Activated T-cell treated with anti-CD3 and anti-CD28 coated beads, Interleukin-2, amount 50 U/mL, for 72 hours (primary cell): Measurements from ENCODE around the gene SHISA3. TPM values are rescaled to one million over a fixed set of nuclear protein-coding genes. Genes with fewer than 3 reads are reported as not detected.

ENCODE experiments used
- ATAC-seq, 2 donors: fragments of 150-1000 bp; cut with Tn5 transposase; replicated peaks in 1 of 2; 2 replicates each; pipeline ENCODE4 v1.10.0; 2021; ENCODE audit warnings: moderate library complexity in 2 of 2, mild to moderate bottlenecking in 1 of 2
- DNase-seq, 2 donors: peaks; one replicate each; pipeline ENCODE4 v3.0.0; 2021 to 2022; ENCODE audit warnings: mixed read lengths in 1 of 2
- H3K27ac Mint-ChIP-seq: one replicate; pipeline ENCODE4 v1.8.0; 2022; ENCODE audit warnings: mild to moderate bottlenecking, moderate library complexity, mixed read lengths
- H3K27me3 Mint-ChIP-seq: one replicate; pipeline ENCODE4 v1.8.0; 2022; ENCODE audit warnings: low read depth, mixed read lengths
- H3K36me3 Mint-ChIP-seq, 2 donors: one replicate each; pipeline ENCODE4 v1.8.0; 2022; ENCODE audit warnings: mixed read lengths in 2 of 2, mild to moderate bottlenecking in 1 of 2; ENCODE audit not compliant: insufficient read depth in 2 of 2
- H3K4me1 Mint-ChIP-seq: one replicate; pipeline ENCODE4 v1.8.0; 2022; ENCODE audit warnings: low read depth, mixed read lengths
- H3K4me3 Mint-ChIP-seq, 2 donors: one replicate each; pipeline ENCODE4 v1.8.0; 2022; ENCODE audit warnings: mild to moderate bottlenecking in 2 of 2, mixed read lengths in 2 of 2, moderate library complexity in 2 of 2
- H3K9me3 Mint-ChIP-seq, 2 donors: one replicate each; pipeline ENCODE4 v1.8.0; 2022; ENCODE audit warnings: mixed read lengths in 2 of 2
- total RNA-seq, 2 donors: library from RNA; stranded (reverse); gene quantifications; one replicate each; pipeline ENCODE4 v1.2.3, GENCODE V29; 2022

SHISA3 gene
- total RNA-seq, 2 donors from 2014 or later: 0.23 to 0.41 TPM

DNA sequence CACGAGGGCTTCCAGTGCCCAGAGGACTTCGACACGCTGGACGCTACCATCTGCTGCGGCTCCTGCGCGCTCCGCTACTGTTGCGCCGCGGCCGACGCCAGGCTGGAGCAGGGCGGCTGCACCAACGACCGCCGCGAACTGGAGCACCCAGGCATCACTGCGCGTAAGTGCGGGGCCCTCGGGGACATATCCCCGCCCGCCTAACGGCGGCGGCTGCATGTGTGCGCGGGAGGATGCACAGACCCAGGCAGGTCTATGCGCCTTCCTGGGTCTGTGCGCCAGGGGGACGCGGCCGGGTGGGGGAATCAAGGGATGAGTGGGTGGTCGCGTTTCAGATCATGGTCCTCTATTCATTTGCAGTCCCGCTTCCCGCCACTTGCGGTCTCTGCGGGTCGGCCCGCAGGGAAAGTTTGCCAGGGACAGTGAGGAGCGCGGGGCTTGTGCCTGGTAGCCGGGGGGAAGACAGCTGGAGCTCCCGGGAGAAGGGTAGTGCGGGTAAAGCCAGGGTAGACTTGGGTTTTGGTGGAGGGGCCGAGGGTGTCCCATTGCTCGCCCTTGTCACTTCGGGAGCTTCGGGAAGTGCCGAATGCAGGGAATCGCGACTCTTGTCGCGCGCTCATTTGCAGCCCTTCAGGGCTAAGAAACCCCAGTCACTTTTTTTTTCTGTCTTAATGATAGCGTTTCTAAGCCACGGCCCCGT lies 1.0 kb downstream of the SHISA3 start:
- DNase-seq (peak; percentile 29 to 44), ATAC-seq (peak; percentile 64 to 65)
- Mint-ChIP-seq H3K27ac (no peak overlapping the region), H3K9me3 (no peaks in the 10 kb centered on the region), H3K4me1 (peaks cover 25% of the 10 kb centered on the region), H3K27me3 (peaks cover 65% of the 10 kb centered on the region), H3K4me3 (peak overlapping the region; percentile 81 to 84), H3K36me3 (no peaks in the 10 kb centered on the region)

DNA sequence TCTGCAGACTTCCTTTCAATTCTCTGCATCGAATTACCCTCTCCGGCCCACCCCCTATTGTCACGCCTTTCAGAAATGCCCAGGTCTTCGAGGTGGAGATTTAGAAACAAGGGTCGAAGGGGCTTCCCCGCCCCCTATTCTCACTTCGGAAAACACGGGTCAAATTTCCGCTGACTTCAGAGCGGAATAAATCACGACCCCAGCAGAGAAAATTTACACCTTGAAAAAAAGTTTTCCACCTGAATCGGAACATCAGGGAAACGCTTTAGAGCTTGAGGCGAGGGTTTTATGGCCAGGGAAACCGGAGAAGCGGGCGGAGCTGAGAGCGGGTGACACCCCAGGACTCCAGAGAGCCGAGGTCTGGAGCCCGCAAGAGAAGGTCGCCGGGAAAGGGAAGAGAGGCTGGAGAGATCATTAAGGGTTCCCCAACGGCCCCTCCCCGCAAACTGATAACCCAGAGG lies 1.6 kb downstream of the SHISA3 start:
- Mint-ChIP-seq H3K4me1 (peaks cover 25% of the 10 kb centered on the region), H3K9me3 (no peaks in the 10 kb centered on the region), H3K27me3 (peaks cover 71% of the 10 kb centered on the region), H3K36me3 (no peaks in the 10 kb centered on the region), H3K4me3 (peak overlapping the region; percentile 81 to 84), H3K27ac (no peak overlapping the region)
- no peak for ATAC-seq
- DNase-seq: no peak

DNA sequence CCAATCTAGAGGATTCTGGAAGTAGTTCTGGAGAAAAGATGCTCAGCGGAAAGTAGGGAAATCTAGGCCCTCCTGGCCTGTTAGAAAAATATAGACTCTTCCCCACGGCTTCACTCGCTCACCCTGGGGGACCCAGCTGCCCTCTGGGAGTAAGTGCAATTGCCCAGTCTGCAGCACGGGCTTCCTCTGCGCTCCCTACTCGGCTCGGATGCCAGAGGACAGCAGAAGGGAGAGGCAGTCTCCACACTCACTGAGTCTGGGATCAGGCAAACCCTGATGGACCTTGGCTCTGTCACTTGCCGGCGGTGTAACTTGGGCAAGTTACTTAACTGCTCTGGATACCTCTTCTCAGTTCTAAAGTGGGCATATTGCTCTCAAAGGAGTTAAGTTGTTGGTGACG lies 2.1 kb downstream of the SHISA3 start:
- Mint-ChIP-seq H3K27me3 (peaks cover 75% of the 10 kb centered on the region), H3K4me1 (peaks cover 25% of the 10 kb centered on the region), H3K9me3 (no peaks in the 10 kb centered on the region), H3K4me3 (peak overlapping the region in 1 of 2 donors; percentile 84), H3K27ac (no peak overlapping the region), H3K36me3 (no peaks in the 10 kb centered on the region)
- DNase-seq (no peak), ATAC-seq (no peak)

DNA sequence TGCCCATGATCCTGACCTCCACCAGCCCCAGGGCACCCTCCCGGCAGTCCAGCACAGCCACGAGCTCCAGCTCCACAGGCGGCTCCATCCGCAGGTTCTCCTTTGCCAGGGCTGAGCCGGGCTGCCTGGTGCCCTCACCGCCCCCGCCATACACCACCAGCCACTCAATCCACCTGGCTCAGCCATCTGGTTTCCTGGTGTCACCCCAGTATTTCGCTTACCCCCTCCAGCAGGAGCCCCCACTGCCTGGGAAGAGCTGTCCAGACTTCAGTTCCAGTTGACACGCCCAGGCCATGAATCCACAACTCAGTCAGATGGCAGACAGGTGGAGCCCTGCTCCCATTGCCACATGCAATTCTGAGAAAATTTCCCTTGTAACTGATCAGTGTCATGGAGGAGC lies 3.9 kb downstream of the SHISA3 start:
- ATAC-seq (no peak), DNase-seq (no peak)
- Mint-ChIP-seq H3K4me3 (no peak overlapping the region), H3K4me1 (peaks cover 25% of the 10 kb centered on the region), H3K27me3 (peaks cover 66% of the 10 kb centered on the region), H3K36me3 (no peaks in the 10 kb centered on the region), H3K27ac (no peak overlapping the region), H3K9me3 (no peaks in the 10 kb centered on the region)

DNA sequence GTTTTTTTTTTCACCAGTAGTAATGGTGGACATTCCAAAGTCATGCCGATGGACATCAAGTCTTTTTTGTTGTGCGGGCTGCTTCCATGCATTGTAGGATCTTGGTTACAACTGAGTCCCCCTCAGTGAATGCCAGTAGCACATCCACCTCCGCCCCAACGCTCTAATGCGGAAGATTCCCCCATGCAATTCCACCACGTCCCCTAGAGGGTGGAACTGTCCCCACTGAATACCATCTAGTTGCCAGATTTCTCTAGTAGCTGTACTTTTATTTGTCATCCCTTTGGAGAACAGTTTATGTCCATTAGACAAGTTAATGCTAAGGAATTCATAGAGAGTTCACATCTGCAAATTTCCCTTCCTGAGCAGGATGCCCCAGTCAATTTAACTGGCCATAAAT lies 6.7 kb downstream of the SHISA3 start:
- ATAC-seq (no peak), DNase-seq (no peak)
- H3K36me3 Mint-ChIP-seq: no peaks in the 10 kb centered on the region
- H3K4me1 Mint-ChIP-seq: peaks cover 4% of the 10 kb centered on the region
- no peak overlapping the region for H3K27ac Mint-ChIP-seq
- H3K4me3 Mint-ChIP-seq: no peak overlapping the region
- H3K27me3 Mint-ChIP-seq: peaks cover 46% of the 10 kb centered on the region
- no peaks in the 10 kb centered on the region for H3K9me3 Mint-ChIP-seq

DNA sequence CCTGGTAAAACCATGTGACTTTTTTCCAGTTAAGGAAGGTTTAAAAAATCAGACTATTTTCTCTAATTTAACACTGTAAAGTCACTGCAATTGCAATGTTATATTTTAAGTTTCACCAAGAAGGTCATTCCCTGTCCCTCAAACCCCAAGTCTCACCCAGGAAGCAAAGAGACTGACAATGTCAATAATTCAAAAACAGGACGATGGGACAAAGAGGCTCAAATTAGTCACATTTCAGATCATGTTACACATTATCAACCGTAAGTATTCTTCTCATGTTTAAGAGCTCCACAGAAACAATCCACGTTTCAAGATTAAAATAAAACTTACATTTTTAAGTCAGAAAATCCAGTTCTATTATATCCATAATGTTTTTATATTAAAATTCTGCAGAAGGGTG lies 13.2 kb downstream of the SHISA3 start:
- ATAC-seq (no peak), DNase-seq (no peak)
- no peak overlapping the region for H3K4me3 Mint-ChIP-seq
- H3K27me3 Mint-ChIP-seq: no peaks in the 10 kb centered on the region
- peaks cover 1 to 8% of the 10 kb centered on the region in 2 donors for H3K36me3 Mint-ChIP-seq
- no peaks in the 10 kb centered on the region for H3K4me1 Mint-ChIP-seq
- no peak overlapping the region for H3K27ac Mint-ChIP-seq
- H3K9me3 Mint-ChIP-seq: no peaks in the 10 kb centered on the region

DNA sequence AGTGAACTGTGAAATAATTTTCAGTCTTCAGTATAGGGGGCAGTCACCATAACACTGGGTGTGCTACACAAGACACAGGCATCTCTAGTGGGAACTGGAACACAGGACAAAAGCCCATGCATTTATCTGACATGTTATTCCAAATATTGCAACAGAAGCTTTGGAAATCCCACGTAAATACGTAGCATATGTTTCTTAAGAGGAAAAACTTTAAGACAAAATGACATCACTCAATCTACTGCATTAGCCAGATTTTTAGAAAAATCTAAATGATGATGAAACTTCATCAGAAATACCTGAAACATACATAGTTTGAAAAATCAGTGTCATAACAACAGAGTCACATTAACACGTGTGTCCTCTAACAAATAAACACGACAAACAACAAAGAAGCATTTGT lies 14.5 kb downstream of the SHISA3 start:
- ATAC-seq (no peak), DNase-seq (no peak)
- no peaks in the 10 kb centered on the region for H3K4me1 Mint-ChIP-seq
- peaks cover 1 to 8% of the 10 kb centered on the region in 2 donors for H3K36me3 Mint-ChIP-seq
- H3K9me3 Mint-ChIP-seq: no peaks in the 10 kb centered on the region
- no peak overlapping the region for H3K27ac Mint-ChIP-seq
- H3K27me3 Mint-ChIP-seq: no peaks in the 10 kb centered on the region
- no peak overlapping the region for H3K4me3 Mint-ChIP-seq

DNA sequence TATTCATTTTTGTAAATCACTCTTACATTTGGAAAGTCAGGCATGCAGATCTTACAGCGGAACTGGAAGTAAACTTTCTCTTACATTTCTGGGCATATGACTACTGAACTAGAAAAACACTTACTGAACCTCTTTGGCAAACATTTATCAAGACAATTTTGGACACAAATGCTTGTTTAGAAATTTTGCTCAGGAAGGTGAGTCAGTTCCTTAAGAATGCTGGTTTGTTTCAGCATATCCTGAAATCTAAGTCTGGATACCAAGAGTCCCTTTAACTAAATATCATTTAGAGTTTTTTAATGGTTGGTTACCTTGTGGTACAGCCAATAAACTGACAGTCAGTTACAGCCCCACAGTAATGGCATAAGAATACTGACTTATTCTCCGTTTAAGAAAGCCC lies 15.0 kb downstream of the SHISA3 start:
- ATAC-seq (no peak), DNase-seq (no peak)
- Mint-ChIP-seq H3K27ac (no peak overlapping the region), H3K9me3 (no peaks in the 10 kb centered on the region), H3K27me3 (no peaks in the 10 kb centered on the region), H3K4me3 (no peak overlapping the region), H3K36me3 (peaks cover 1 to 8% of the 10 kb centered on the region in 2 donors), H3K4me1 (no peaks in the 10 kb centered on the region)

DNA sequence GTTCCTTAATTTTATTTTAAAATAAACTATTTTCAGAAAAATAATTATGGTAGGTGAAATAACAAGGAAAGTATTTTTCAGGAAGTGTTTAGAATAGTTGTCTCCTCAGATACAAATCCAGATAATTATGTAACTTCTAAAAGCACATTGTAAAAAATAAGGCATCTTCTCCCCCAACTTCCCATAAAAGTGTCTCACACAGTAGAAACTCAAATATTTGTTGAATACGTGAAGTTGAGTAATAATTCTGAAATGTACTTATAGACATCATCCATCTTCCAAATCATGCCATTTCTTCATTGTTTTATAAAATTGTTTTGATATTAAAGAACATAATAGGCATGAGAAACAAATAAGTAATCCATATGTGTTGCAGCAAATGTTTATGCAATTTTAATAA lies 18.0 kb downstream of the SHISA3 start:
- no peaks in the 10 kb centered on the region for H3K27me3 Mint-ChIP-seq
- DNase-seq: no peak
- H3K27ac Mint-ChIP-seq: no peak overlapping the region
- no peak overlapping the region for H3K4me3 Mint-ChIP-seq
- H3K9me3 Mint-ChIP-seq: no peaks in the 10 kb centered on the region
- H3K36me3 Mint-ChIP-seq: peaks cover 1 to 13% of the 10 kb centered on the region in 2 donors
- ATAC-seq: no peak
- no peaks in the 10 kb centered on the region for H3K4me1 Mint-ChIP-seq

DNA sequence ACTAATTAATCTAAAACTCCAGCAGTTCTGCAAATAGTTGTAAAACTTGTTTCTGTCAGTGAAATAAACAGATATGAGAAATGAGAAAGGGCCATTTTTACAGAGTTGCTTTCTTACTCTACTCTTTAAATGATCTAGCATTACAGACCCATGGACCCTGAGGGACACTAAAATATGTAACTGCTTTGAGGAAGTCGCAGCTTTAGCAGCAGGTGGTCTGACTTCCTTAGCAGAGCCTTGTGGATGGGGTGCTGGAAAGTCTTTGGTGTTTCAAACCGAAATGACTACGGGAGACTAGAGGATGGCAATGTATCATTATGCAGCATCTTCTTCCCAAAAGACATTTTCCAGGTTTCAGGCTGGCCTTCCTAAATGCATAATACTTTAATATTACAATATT lies 18.7 kb downstream of the SHISA3 start:
- H3K9me3 Mint-ChIP-seq: no peaks in the 10 kb centered on the region
- no peaks in the 10 kb centered on the region for H3K27me3 Mint-ChIP-seq
- DNase-seq (no peak), ATAC-seq (no peak)
- no peaks in the 10 kb centered on the region for H3K4me1 Mint-ChIP-seq
- H3K4me3 Mint-ChIP-seq: no peak overlapping the region
- peaks cover 1 to 15% of the 10 kb centered on the region in 2 donors for H3K36me3 Mint-ChIP-seq
- H3K27ac Mint-ChIP-seq: no peak overlapping the region

DNA sequence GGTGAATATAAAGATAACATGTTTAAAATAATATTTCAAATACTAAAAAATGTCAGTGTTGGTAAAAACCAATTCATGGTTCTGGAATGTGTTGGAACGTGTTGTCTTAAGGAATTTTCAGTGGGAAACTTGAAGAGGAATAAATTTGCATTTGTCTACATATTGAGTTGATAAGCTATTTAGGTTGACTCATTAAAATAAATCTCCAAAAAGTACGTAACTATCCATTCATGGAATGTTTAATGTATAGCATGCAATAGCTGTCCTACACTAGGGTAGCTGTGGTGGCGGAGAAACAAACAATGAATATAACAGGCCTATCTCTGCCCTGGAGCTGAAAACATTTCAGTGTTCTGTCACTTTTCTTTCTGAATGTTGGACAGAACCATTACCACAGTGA lies 20.3 kb downstream of the SHISA3 start:
- ATAC-seq: no peak
- H3K4me1 Mint-ChIP-seq: no peaks in the 10 kb centered on the region
- H3K9me3 Mint-ChIP-seq: no peaks in the 10 kb centered on the region
- H3K36me3 Mint-ChIP-seq: peaks cover 0 to 20% of the 10 kb centered on the region in 2 donors
- no peak overlapping the region for H3K27ac Mint-ChIP-seq
- no peak for DNase-seq
- H3K27me3 Mint-ChIP-seq: no peaks in the 10 kb centered on the region
- no peak overlapping the region for H3K4me3 Mint-ChIP-seq

DNA sequence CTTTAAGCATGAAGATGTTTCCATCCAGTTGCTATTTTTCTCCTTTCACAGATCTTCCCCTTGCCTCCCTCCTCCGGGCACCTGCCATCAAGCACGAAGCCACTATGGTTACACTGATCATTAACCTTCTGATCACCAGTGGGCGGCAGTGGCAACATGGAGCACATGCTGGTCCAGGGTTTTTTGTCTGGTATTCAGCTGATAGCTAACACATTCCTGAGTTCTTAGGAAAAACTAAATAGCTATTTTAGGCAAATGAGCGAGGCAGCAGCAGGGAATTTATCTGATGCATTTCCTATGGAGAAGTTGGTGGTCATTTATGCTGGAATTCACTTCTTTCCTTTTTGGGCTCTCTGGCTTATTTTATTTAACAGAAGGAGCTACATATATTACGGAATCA lies 22.9 kb downstream of the SHISA3 start:
- H3K27me3 Mint-ChIP-seq: no peaks in the 10 kb centered on the region
- no peaks in the 10 kb centered on the region for H3K4me1 Mint-ChIP-seq
- no peak for ATAC-seq
- DNase-seq: no peak
- peaks cover 0 to 16% of the 10 kb centered on the region in 2 donors for H3K36me3 Mint-ChIP-seq
- no peaks in the 10 kb centered on the region for H3K9me3 Mint-ChIP-seq
- no peak overlapping the region for H3K27ac Mint-ChIP-seq
- H3K4me3 Mint-ChIP-seq: no peak overlapping the region

DNA sequence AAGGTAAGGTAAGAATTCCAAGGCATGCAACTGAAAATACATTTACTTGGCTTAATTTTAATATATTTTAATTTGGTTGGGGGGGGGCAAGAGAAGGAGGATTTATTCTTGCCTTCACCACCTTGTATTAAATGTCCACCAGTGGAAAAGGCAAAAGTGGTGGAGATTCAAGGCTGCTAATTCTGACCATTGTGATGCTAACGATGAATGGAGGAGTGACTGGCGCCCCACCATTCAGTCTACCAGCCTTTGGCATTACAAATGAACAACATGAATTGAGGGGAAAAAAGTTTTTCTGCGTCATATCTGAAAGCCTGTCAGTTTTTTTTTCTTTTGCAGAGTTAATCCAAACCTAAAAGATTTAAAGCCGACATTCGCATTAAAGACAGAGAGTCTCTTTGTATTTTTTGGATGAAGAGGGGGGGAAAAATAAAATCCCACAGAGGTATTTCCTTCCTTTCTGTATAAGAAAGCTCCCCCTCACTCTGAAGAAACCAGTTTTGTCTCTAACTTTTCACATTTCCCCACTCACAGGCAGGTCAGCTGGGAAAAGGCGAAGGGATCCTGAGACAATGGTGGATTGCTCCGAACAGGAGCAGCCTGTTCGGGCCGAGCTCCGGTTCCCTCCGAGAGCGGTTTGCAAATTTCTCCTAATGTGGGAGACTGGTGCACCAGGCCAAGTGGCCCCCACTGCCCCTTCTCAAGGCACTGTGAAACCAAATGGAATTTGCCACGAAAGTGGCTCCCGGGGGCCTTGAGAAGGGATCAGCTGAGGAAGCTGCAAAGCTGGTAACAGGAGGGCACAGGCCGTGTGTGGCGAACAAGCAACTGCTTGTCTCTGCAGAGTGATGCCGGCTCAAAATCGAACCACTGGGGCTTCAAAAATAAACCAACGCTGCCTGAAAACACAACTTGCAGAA lies 28.1 kb downstream of the SHISA3 start:
- Mint-ChIP-seq H3K4me3 (no peak overlapping the region), H3K36me3 (peaks cover 0 to 12% of the 10 kb centered on the region in 2 donors), H3K9me3 (no peaks in the 10 kb centered on the region), H3K27me3 (no peaks in the 10 kb centered on the region), H3K4me1 (no peaks in the 10 kb centered on the region), H3K27ac (no peak overlapping the region)
- no peak for DNase-seq
- ATAC-seq: no peak
